Measurements from ENCODE around the gene FDXR.

FDXR gene

DNA sequence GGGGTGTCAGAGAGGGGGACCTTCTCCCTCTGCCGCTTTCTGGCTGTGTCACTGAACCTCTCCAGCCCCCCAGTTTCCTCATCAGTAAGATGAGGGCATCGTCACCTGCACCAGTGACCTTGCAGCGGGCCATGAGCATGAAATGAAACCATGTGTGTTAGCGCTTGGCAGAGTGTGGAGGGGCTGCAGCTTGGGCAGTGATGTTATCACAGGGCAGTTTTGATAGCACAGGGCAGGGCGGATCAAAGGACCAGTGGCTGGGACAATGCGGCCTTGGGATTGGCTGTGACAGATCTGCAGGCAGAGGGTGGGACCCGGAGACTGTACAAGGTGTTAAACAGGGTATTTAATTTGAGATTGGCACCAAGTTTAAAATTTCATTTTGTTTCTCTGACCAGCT lies 57.7 kb downstream of the FDXR start:
- peaks cover 4% of the 10 kb centered on the region for H3K36me3 Mint-ChIP-seq (ENCODE audit: low read depth)
- no peaks in the 10 kb centered on the region for H3K27me3 Mint-ChIP-seq (ENCODE audit: low read depth)
- no peak overlapping the region for H3K27ac Mint-ChIP-seq
- peaks cover 2% of the 10 kb centered on the region for H3K4me1 Mint-ChIP-seq (ENCODE audit: low read depth)
- no peaks in the 10 kb centered on the region for H3K9me3 Mint-ChIP-seq
- H3K4me3 Mint-ChIP-seq: no peak overlapping the region

GRCh38 chr17:74814453-74814852 lies 58.3 kb downstream of the FDXR start:
- no peak overlapping the region for H3K27ac Mint-ChIP-seq
- H3K4me3 Mint-ChIP-seq: no peak overlapping the region
- H3K4me1 Mint-ChIP-seq (ENCODE audit: low read depth): peaks cover 2% of the 10 kb centered on the region
- peaks cover 6% of the 10 kb centered on the region for H3K36me3 Mint-ChIP-seq (ENCODE audit: low read depth)
- no peaks in the 10 kb centered on the region for H3K27me3 Mint-ChIP-seq (ENCODE audit: low read depth)
- H3K9me3 Mint-ChIP-seq: no peaks in the 10 kb centered on the region
